HL-60 (cell line): ENCODE data around the gene PITPNB.

ENCODE experiments used
- DNase-seq, 2 experiments: peaks; one replicate each; pipeline ENCODE4 v3.0.0-alpha.2; 2010 to 2020; ENCODE audit warnings: low read depth in 1 of 2, low spot score in 1 of 2
- H3K27ac ChIP-seq: fragments of 250-450 bp; sonication (Bioruptor Pico); replicated peaks from 2 replicates; pipeline ENCODE4 v1.5.1; 2020; ENCODE audit warnings: mild to moderate bottlenecking, moderate library complexity
- H3K27me3 ChIP-seq: fragments of 250-450 bp; sonication (Bioruptor Pico); 2 replicates; pipeline ENCODE4 v1.5.1; 2021; ENCODE audit warnings: mild to moderate bottlenecking, moderate library complexity; ENCODE audit not compliant: insufficient read depth, poor library complexity, severe bottlenecking
- H3K4me3 ChIP-seq: replicated peaks from 2 replicates; pipeline ENCODE4 v1.5.1; 2011; ENCODE audit warnings: mild to moderate bottlenecking, control low read depth, low read length; ENCODE audit not compliant: insufficient read depth
- GABPA ChIP-seq: IDR thresholded peaks from 2 replicates; pipeline ENCODE4 v1.6.1; 2012; ENCODE audit warnings: low read depth
- POLR2AphosphoS5 ChIP-seq: IDR thresholded peaks from 2 replicates; pipeline ENCODE4 v1.6.1; 2012; ENCODE audit warnings: low read depth
- SPI1 ChIP-seq: IDR thresholded peaks from 2 replicates; pipeline ENCODE4 v1.6.1; 2012; ENCODE audit warnings: low read depth, mild to moderate bottlenecking, borderline replicate concordance
- TF ChIP-seq, protein P1 (sequence below): IDR thresholded peaks from 2 replicates; pipeline ENCODE4 v1.6.1; 2012; ENCODE audit warnings: low read depth; ENCODE audit not compliant: insufficient replicate concordance
- TF ChIP-seq, protein P2 (sequence below): IDR thresholded peaks from one replicate; pipeline ENCODE4 v1.5.1; 2011; ENCODE audit warnings: low read length, control low read depth, inconsistent platforms; ENCODE audit not compliant: insufficient read depth

Gene PITPNB

DNA sequence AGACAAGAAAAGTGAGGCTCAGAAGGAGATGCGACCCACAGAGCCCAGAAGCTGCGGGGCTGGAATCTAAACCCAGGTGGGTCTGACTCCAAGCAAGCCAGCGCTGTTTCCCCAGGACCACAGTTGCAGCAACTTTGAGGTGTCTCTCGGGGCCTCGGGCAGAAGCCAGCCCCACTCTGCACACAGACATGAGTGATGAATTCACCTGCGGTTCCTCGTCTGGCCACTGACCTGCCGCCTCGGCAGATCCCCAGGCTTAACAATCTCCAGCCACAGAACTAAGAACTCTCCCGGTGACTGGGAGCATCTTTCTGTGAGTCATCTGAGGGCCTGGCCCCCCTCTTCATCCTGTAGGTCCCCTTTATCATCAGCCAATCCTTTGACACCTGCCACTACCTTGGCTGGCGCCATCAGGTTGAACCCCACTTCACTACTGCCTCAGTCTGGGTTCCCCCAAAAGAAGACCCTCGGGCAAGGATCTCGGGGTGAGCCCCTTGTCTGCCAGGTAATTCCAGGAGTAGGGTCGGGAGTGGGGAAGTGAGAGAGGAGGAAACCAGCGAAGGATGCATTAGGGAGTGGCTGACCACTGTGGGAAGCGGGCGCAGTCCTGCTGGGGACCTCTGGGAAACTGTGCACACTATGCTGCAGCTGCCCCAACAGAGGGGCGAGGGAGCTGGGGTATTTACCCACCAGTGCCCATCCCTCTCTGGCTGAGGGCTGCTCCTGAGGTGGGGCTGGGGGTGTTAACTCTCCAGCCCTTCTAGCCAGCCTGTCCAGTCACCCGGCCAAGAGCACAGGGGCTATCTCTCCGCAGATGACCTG lies 84.5 kb downstream of the PITPNB start:
- H3K4me3 ChIP-seq = no peak overlapping the region
- H3K27ac ChIP-seq = no peak overlapping the region
- no peaks in the 10 kb centered on the region for H3K27me3 ChIP-seq
- DNase-seq = no peak
- TF ChIP-seq SPI1 (no peak), POLR2AphosphoS5 (no peak), GABPA (no peak)
- TF ChIP-seq, protein P1, sequence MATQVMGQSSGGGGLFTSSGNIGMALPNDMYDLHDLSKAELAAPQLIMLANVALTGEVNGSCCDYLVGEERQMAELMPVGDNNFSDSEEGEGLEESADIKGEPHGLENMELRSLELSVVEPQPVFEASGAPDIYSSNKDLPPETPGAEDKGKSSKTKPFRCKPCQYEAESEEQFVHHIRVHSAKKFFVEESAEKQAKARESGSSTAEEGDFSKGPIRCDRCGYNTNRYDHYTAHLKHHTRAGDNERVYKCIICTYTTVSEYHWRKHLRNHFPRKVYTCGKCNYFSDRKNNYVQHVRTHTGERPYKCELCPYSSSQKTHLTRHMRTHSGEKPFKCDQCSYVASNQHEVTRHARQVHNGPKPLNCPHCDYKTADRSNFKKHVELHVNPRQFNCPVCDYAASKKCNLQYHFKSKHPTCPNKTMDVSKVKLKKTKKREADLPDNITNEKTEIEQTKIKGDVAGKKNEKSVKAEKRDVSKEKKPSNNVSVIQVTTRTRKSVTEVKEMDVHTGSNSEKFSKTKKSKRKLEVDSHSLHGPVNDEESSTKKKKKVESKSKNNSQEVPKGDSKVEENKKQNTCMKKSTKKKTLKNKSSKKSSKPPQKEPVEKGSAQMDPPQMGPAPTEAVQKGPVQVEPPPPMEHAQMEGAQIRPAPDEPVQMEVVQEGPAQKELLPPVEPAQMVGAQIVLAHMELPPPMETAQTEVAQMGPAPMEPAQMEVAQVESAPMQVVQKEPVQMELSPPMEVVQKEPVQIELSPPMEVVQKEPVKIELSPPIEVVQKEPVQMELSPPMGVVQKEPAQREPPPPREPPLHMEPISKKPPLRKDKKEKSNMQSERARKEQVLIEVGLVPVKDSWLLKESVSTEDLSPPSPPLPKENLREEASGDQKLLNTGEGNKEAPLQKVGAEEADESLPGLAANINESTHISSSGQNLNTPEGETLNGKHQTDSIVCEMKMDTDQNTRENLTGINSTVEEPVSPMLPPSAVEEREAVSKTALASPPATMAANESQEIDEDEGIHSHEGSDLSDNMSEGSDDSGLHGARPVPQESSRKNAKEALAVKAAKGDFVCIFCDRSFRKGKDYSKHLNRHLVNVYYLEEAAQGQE = no peak
- TF ChIP-seq, protein P2, sequence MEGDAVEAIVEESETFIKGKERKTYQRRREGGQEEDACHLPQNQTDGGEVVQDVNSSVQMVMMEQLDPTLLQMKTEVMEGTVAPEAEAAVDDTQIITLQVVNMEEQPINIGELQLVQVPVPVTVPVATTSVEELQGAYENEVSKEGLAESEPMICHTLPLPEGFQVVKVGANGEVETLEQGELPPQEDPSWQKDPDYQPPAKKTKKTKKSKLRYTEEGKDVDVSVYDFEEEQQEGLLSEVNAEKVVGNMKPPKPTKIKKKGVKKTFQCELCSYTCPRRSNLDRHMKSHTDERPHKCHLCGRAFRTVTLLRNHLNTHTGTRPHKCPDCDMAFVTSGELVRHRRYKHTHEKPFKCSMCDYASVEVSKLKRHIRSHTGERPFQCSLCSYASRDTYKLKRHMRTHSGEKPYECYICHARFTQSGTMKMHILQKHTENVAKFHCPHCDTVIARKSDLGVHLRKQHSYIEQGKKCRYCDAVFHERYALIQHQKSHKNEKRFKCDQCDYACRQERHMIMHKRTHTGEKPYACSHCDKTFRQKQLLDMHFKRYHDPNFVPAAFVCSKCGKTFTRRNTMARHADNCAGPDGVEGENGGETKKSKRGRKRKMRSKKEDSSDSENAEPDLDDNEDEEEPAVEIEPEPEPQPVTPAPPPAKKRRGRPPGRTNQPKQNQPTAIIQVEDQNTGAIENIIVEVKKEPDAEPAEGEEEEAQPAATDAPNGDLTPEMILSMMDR = no peak

DNA sequence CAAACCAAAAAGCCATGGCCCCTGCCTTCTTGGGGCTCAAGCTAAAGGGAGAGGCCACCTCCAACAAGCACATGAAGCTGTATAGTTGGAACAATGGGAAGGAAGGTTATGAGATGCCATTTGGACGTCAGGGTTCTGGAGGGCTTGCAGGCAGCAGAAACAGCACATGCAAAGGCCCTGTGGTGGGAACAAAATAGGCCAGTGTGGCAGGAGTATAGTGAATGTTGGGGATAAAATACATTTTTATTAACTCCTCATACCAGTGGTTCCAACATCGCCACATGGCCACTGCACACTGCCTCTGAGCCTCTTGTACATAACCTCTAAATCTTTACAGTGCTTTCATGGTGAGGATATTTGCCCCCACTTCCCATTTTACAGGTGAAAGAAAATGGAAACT lies 85.3 kb downstream of the PITPNB start:
- H3K27ac ChIP-seq = no peak overlapping the region
- DNase-seq = no peak
- TF ChIP-seq, protein P1 = no peak
- TF ChIP-seq, protein P2 = no peak
- no peak for TF ChIP-seq GABPA
- TF ChIP-seq SPI1 = no peak
- no peak for TF ChIP-seq POLR2AphosphoS5
- H3K27me3 ChIP-seq = no peaks in the 10 kb centered on the region
- H3K4me3 ChIP-seq = no peak overlapping the region

DNA sequence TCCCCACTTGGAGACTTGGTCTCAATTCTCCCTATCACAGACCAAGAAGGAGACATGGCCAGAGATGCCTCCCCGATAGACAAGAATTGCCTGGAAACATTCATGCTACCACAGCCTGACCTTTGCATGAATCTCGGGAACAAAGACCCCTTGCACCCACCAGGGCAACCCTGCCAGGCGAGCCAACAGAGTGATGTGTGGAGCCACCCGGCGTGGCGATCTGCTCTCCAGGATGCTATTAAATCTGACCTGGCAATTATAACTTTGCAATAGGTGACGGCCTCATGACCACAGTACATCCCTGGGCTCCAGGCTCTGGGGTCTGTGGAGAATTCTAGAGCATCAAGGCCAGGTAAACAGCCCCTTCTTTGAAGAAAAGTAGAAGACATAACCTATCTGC lies 86.5 kb downstream of the PITPNB start:
- no peak for DNase-seq
- no peak for TF ChIP-seq POLR2AphosphoS5
- TF ChIP-seq, protein P2 = no peak
- Histone ChIP-seq H3K27ac (no peak overlapping the region), H3K27me3 (no peaks in the 10 kb centered on the region), H3K4me3 (no peak overlapping the region)

DNA sequence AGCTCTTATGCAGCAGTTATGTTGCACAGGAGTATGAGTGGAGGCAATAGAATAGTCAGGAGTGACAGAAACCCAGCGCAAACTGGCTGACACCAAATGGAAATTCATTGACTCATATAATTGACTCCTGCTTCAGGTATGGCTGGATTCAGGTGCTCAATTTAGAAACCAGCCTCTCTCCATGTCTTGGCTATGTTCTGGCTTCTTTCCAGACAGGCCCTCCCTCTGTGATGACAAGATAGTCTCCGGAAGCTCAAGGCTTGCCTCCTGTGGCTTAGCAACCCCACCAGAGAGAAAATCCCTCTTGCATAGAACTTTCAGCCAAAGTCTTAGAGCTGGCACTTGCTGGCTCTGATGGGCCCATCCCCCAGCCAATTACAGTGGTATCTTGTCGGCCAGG lies 89.4 kb downstream of the PITPNB start:
- TF ChIP-seq SPI1 (no peak), GABPA (no peak), POLR2AphosphoS5 (no peak)
- TF ChIP-seq, protein P2 = no peak
- TF ChIP-seq, protein P1 = no peak
- Histone ChIP-seq H3K27ac (no peak overlapping the region), H3K27me3 (no peaks in the 10 kb centered on the region), H3K4me3 (no peak overlapping the region)
- no peak for DNase-seq
